Hematopoietic multipotent progenitor cell treated with erythropoietin and hydrocortisone succinate and interleukin-3 and kit ligand, for 6 days (in vitro differentiated cells): ENCODE data around the gene C16orf86.

Source experiments
- DNase-seq: peaks from one replicate; pipeline ENCODE4 v3.0.0-alpha.2; 2015

The C16orf86 gene

GRCh38 chr16:67654403-67654911, 12.2 kb upstream of the C16orf86 start:
- DNase-seq = no peak

GRCh38 chr16:67655363-67655762, 11.3 kb upstream of the C16orf86 start:
- DNase-seq = no peak

GRCh38 chr16:67656344-67657016, 10.1 kb upstream of the C16orf86 start:
- no peak for DNase-seq

DNA sequence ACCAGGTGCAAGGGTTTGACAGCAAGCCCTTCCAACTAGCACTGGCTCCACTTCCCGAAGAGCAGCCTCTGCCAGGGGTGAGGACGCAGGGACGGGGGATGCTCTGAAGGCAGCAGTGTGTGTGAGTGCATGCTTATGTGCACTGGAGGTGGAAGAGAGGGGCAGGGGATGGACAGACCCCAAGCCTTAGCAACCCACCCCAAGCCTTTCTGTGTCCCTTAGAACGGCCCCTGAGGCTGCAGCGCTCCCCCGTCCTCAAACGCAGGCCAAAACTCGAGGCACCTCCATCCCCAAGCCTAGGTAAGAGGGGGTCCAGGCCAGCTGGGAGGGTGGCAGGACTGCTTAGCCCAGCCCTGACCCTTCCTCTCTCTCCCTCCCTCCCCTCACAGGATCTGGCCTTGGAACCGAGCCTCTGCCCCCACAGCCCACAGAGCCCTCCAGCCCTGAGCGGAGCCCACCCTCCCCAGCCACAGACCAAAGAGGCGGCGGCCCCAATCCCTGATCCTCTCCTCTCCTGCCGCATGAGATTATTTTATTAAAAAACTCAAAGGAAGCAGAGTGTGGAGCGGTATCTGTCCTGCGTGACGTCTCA, 9.5 kb upstream of the C16orf86 start:
- DNase-seq = no peak

GRCh38 chr16:67657751-67658518, 8.7 kb upstream of the C16orf86 start:
- DNase-seq = no peak

DNA sequence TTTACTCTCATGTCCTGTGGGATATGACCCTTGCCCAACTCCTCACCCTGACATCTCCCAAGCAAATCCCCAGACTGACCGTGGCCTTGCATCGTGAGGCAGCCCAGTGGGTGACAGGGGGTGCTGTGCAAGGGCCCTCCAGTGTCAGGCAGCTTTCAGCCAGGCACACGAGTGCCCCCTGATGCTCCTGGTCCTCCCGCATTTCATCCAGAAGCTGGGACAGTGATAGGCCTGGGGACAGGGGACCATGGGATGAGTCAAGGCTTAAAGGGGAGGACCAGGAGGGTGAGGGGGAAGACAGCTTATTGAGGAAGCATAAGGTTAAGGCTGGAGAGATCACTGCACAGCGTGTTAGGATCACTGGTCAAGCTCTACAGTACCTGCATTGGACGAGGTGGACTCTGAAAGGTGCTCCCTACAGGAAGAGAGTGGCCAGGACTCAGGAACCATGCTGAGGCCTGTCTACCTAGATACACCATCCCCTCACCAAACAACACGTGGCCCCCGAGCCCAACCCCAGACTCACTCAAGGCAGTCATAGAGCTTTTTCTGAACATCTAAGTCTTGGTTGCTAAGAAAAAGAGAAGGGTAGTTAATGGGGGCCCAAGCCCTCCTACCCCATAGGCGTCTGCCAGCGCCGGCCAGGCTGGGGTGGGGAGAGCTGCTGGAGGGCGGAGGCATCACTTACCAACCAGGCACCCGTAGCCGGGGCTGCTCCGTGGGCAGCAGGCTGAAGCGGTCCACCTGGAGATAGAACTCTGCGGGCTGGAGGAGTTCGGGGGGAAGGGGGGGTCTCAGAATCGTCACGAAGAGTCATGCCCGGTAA, 7.6 kb upstream of the C16orf86 start:
- peak; percentile 42 for DNase-seq

GRCh38 chr16:67659675-67660563, 6.7 kb upstream of the C16orf86 start, which contains the start of gene ACD:
TSS of gene ACD (minus strand) at chr16:67660260. CDS start at chr16:67660220, 40 bp downstream.
- peak; percentile 93 for DNase-seq

GRCh38 chr16:67660564-67661028, 6.0 kb upstream of the C16orf86 start, which contains the start of gene PARD6A:
TSS of gene PARD6A (plus strand) at chr16:67660960. CDS start at chr16:67661039, 79 bp downstream.
- peak; percentile 99 for DNase-seq

GRCh38 chr16:67661101-67661761, 5.4 kb upstream of the C16orf86 start:
- peak; percentile 59 for DNase-seq

- no peak for DNase-seq
These were observed 4.5 kb upstream of the C16orf86 start for GRCh38 chr16:67661886-67662652.

DNA sequence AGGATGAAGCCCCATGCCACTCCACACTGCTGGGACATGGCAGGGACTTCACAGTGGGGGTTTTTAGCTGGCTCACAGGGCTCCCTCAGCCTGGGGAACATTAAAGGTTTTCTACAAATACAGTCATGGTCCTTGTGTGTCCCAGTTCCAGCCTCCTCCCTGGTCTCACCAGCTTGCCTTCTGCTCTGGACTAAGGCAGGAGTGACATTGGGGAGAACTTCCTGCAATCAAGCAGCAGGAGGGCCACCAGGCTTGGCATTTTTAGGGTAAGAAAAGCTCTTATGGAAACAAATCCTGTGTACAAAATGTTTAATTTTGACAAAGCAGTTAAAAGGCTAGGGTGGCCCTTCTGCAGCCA, 4.0 kb upstream of the C16orf86 start:
- DNase-seq = no peak

DNA sequence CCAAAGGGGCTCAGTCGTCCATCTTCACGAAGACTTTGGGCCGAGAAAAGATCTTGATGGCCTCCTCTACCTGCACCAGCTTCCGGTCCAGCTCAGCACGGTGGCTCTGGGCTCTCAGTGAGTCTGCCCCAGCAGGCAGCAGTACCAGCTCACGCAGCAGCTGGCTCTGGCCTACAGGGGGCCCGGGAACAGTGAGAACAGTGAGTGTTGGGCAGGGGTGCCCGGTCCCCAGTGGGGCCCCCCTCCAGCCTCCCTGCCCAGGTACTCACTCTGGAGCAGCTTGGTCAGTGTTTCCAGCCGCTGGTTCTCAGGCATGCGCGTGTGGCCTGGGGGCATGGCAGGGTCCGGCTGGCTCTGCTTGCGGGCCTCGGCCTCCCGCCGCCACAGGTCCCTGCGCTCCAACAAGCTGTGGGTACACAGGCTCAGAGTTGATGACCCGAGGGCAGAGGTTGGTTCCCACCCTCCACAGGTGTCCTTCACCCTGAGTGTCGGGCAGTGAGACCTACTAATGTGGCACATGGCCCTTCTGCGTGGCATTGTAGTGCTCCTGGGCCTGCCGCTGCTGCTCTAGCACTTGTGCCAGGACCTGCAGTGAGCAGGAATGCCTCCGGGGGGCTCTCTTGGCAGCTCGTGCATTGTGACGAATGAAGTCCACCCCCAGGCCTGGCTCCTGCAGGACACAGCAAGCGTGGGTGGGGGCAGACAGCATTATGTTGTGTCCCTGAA, 3.3 kb upstream of the C16orf86 start:
- peak; percentile 71 for DNase-seq

DNA sequence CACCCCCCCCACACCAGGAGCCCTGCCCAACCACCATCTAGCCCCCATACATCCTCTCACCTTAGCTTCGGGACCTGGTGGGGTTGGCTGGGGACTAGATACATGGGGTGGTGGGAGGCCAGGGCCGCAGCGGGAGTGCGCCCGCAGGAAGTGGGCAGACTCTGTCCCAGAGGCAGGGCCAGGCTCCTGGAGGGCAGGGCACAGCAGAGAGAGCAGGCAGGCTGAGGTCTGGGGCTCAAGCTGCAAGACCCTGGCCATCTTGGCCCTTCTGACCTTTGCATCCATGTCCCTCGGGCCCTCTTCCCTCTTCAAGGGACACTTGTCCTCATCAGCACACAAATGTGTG, 2.8 kb upstream of the C16orf86 start:
- no peak for DNase-seq

DNA sequence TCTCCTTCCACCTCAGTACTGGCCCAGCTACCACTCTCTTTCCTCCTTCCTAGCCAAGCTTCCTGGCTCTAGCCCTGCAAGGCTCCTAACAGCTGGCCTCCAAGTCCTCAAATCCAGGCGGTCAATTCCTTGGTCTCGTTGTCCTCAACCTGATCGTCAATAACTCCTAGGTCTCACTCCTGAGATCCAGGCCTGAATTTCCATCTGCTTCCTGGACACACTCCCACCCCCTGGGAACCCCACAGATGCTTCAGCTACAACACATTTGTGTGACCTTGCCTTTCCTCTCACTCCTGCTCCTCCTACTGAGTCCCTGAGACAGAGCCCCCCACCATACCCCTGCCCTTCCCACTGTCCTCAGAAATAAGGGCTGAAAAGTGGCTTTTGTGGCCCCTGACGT, 2.4 kb upstream of the C16orf86 start:
- DNase-seq = no peak

GRCh38 chr16:67664871-67665270, 1.7 kb upstream of the C16orf86 start:
- DNase-seq = no peak

- DNase-seq = no peak
These were observed 1.0 kb upstream of the C16orf86 start for GRCh38 chr16:67665598-67665997.

DNA sequence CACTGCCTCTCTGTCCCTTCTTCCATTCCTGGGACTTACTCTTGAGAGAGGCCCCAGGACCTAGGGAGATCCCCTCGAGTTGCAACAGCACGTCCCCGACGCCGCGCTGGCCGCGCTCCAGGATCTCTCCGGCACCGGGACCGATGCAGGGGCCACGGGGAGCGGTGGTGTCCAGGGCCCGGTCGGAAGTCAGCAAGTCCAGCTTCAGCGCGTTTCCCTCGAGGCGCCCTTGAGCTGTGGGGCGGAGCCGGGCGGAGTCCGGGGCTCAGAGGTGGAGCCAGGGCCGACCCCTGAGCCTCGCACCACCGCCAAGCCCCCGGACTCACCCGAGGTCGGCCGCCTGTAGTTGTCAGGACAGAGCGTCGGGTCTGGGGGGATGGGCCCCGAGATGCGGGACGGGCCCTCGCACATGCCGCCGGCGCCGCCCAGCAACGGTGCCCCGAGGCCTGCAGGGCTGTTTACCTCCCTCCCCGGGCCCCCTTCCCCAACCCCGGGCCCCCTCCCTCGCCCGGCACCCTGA, 522 bp upstream of the C16orf86 start:
- DNase-seq = peak; percentile 43

- no peak for DNase-seq
These were observed 821 bp downstream of the C16orf86 start for GRCh38 chr16:67667453-67667816.

DNA sequence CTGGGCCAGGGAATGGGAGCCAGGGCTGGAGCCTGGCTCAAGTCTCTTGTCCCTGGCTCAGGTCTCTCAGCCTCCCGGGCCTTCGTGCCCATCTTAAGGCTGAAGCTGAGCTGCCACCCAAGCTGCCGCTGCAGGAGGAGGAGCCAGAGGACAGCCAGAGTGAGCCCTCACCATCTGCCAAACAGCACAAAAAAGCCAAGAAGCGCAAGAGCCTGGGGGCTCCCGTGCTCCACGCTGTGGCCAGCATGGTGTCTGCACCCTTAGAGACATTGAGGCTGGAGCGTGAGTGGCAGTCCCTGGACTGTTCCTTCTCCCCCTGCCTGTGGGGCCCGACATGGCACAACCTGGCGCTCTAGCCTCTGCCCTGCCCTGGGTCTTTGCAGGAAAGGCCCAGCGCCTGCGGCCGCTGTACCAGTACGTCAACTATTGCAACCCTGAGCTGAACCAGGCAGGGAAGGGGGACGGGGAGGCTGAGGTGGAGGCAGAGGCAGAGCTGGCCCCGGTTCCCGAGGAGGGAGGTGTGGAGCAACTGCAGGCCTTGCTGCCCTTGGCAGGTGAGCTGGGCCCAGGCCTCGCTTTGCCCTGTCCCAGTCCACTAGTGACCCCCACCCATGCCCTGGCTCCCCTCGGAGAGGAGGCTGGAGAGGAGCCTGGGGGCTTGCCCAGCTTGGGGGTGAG, 1.3 kb downstream of the C16orf86 start:
- DNase-seq = peak; percentile 98
